RWPE2 (cell line): ENCODE data around the gene FSCN2.
A peak's percentile ranks its signal among the peaks of the same experiment; 100 is the strongest.

Source experiments
- ATAC-seq: fragments of 200-7000 bp; cut with Tn5 transposase; 3 replicates; pipeline ENCODE4 v1.9.1; 2021; ENCODE audit warnings: low read depth
- DNase-seq: peaks from one replicate; pipeline ENCODE4 v3.0.0-alpha.2; 2020; ENCODE audit warnings: low spot score
- H3K27ac ChIP-seq: fragments of 450-650 bp; 2 replicates; pipeline ENCODE4 v1.5.1; 2017; ENCODE audit warnings: mild to moderate bottlenecking; ENCODE audit not compliant: poor library complexity, severe bottlenecking
- H3K27me3 ChIP-seq: fragments of 250-450 bp; sonication (Bioruptor Pico); 2 replicates; pipeline ENCODE4 v1.5.1; 2021; ENCODE audit warnings: mild to moderate bottlenecking, moderate library complexity; ENCODE audit not compliant: insufficient read depth, poor library complexity, severe bottlenecking
- H3K36me3 ChIP-seq: fragments of 250-450 bp; sonication (Bioruptor Pico); 2 replicates; pipeline ENCODE4 v1.5.1; 2020; ENCODE audit warnings: low read depth, mild to moderate bottlenecking, moderate library complexity
- H3K4me1 ChIP-seq: fragments of 250-450 bp; sonication (Bioruptor Pico); 2 replicates; pipeline ENCODE4 v1.5.1; 2021; ENCODE audit warnings: mild to moderate bottlenecking, moderate library complexity; ENCODE audit not compliant: insufficient read depth, poor library complexity, severe bottlenecking
- H3K4me3 ChIP-seq: fragments of 250-450 bp; sonication (Bioruptor Pico); 2 replicates; pipeline ENCODE4 v1.5.1; 2021; ENCODE audit warnings: mild to moderate bottlenecking, moderate library complexity; ENCODE audit not compliant: severe bottlenecking
- H3K9me3 ChIP-seq: fragments of 250-450 bp; sonication (Bioruptor Pico); 2 replicates; pipeline ENCODE4 v1.5.1; 2021; ENCODE audit warnings: mild to moderate bottlenecking, moderate library complexity; ENCODE audit not compliant: severe bottlenecking
- CTCF ChIP-seq: fragments of 450-650 bp; IDR thresholded peaks from one replicate; pipeline ENCODE4 v1.5.1; 2017; ENCODE audit warnings: mild to moderate bottlenecking, moderate library complexity; ENCODE audit not compliant: poor library complexity, severe bottlenecking

FSCN2 gene

GRCh38 chr17:81556175-81556691, 28.1 kb downstream of the FSCN2 start:
- H3K27ac ChIP-seq: peak overlapping the region; percentile 91
- H3K27me3 ChIP-seq: no peaks in the 10 kb centered on the region
- DNase-seq: peak; percentile 59
- no peak for TF ChIP-seq CTCF
- no peak overlapping the region for H3K4me3 ChIP-seq
- H3K36me3 ChIP-seq: peaks cover 38% of the 10 kb centered on the region
- H3K4me1 ChIP-seq: peaks cover 8% of the 10 kb centered on the region
- no peak for ATAC-seq
- no peaks in the 10 kb centered on the region for H3K9me3 ChIP-seq

- Histone ChIP-seq H3K4me3 (no peak overlapping the region), H3K27me3 (no peaks in the 10 kb centered on the region), H3K36me3 (peaks cover 44% of the 10 kb centered on the region), H3K27ac (no peak overlapping the region), H3K4me1 (peaks cover 8% of the 10 kb centered on the region), H3K9me3 (no peaks in the 10 kb centered on the region)
- DNase-seq (no peak), ATAC-seq (no peak)
- TF ChIP-seq CTCF: no peak
These were observed 28.7 kb downstream of the FSCN2 start for GRCh38 chr17:81556863-81557262.

- peaks cover 8% of the 10 kb centered on the region for H3K4me1 ChIP-seq
- TF ChIP-seq CTCF: no peak
- DNase-seq (peak; percentile 61), ATAC-seq (no peak)
- H3K4me3 ChIP-seq: no peak overlapping the region
- no peaks in the 10 kb centered on the region for H3K9me3 ChIP-seq
- H3K27me3 ChIP-seq: no peaks in the 10 kb centered on the region
- H3K36me3 ChIP-seq: peaks cover 50% of the 10 kb centered on the region
- no peak overlapping the region for H3K27ac ChIP-seq
These were observed 29.3 kb downstream of the FSCN2 start for GRCh38 chr17:81557276-81558114.

GRCh38 chr17:81558115-81558468, 29.9 kb downstream of the FSCN2 start:
- Histone ChIP-seq H3K27ac (no peak overlapping the region), H3K4me3 (no peak overlapping the region), H3K9me3 (no peaks in the 10 kb centered on the region), H3K27me3 (no peaks in the 10 kb centered on the region), H3K36me3 (peaks cover 54% of the 10 kb centered on the region), H3K4me1 (peaks cover 8% of the 10 kb centered on the region)
- ATAC-seq (no peak), DNase-seq (no peak)
- TF ChIP-seq CTCF: no peak
